Measurements from ENCODE around the gene RGS7. TPM values are rescaled to one million over a fixed set of nuclear protein-coding genes. Genes with fewer than 3 reads are reported as not detected.

Gene RGS7
- total and polyA plus RNA-seq, 10 of the 15 experiments (the other 5 are each of a cell fraction or from before 2014, with no cell fraction given): not detected

DNA sequence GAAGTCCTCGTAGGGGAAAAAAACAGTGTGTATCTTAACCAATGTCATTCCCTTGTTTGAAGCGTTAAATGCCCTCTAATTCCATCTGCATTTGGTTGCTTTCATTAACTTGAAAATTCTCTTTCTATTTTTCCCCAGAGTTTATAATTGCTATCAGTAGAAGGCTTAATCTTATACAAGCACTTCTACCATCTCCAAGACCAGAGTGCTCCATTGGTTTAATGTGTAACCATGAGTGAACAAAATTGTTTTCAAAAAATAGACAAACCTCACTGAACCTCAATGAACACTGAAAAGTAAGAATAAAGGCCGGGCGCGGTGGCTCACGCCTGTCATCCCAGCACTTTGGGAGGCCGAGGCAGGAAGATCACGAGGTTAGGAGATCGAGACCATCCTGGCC is 141.3 kb downstream of the RGS7 start:
- BruUV-seq (replicated peaks): no TSS peak
- in situ Hi-C loops (cut with MboI): no loop called here
- CTCF ChIA-PET: no interaction called here
- RAD21 ChIA-PET (ENCODE audit: unreplicated experiment): no interaction called here
- intact Hi-C loops (cut with micrococcal nuclease; ENCODE audit: unreplicated experiment): no loop called here
- Histone ChIP-seq H3K4me1 (ENCODE audit: control insufficient read depth, insufficient read depth, low read length) (no peaks in the 10 kb centered on the region), H3K4me2 (ENCODE audit: control insufficient read depth, insufficient read depth) (no peak overlapping the region), H3K27ac (ENCODE audit: control insufficient read depth, insufficient read depth) (no peak overlapping the region), H3K9ac (ENCODE audit: control insufficient read depth, insufficient read depth, low read length) (no peak overlapping the region), H3K27me3 (replicated peaks in 1 of 2; ENCODE audit: control insufficient read depth in 2 of 2, insufficient read depth in 2 of 2, low read length in 1 of 2) (no peaks in the 10 kb centered on the region), H3K36me3 (ENCODE audit: control insufficient read depth in 2 of 2, insufficient read depth in 2 of 2, low read length in 1 of 2) (no peaks in the 10 kb centered on the region), H2AFZ (ENCODE audit: control insufficient read depth, low read depth, low read length) (no peak overlapping the region), H3K4me3 (no peak overlapping the region), H4K20me1 (ENCODE audit: control insufficient read depth, insufficient read depth) (no peaks in the 10 kb centered on the region), H3K79me2 (ENCODE audit: control insufficient read depth, insufficient read depth, low read length) (no peaks in the 10 kb centered on the region), H3K9me3 (replicated peaks; ENCODE audit: control insufficient read depth, insufficient read depth, low read length) (no peaks in the 10 kb centered on the region)
- DNase-seq (ENCODE audit: low read depth, low spot score): no peak
- POLR2A ChIA-PET: no interaction called here
- WGBS (ENCODE audit: insufficient coverage, insufficient replicate concordance, low lambda C conversion rate, missing lambda C conversion rate): 50% methylated on average over 9 of the region's 9 CpGs
- no peak for ATAC-seq
- TF ChIP-seq TCF7 (IDR thresholded peaks at IDR 0.05; ENCODE audit: borderline replicate concordance) (no peak), POLR2AphosphoS2 (IDR thresholded peaks at IDR 0.05; ENCODE audit: low read depth, low read length) (no peak), DPF2 (IDR thresholded peaks at IDR 0.05) (no peak), SMAD5 (IDR thresholded peaks at IDR 0.05; ENCODE audit: low read depth) (no peak), KLF5 (IDR thresholded peaks at IDR 0.05; ENCODE audit: partially characterized antibody) (no peak), BHLHE40 (IDR thresholded peaks at IDR 0.05; ENCODE audit: borderline replicate concordance in 1 of 2, low read depth in 2 of 2, low read length in 1 of 2) (no peak), RFX5 (IDR thresholded peaks at IDR 0.05; ENCODE audit: low read depth, low read length) (no peak), LARP7 (IDR thresholded peaks at IDR 0.05) (no peak), FOS (IDR thresholded peaks at IDR 0.05; ENCODE audit: borderline replicate concordance, extremely low read depth, insufficient read length) (no peak), MTA2 (IDR thresholded peaks at IDR 0.05; ENCODE audit: low read depth) (no peak)
- TF ChIP-seq, protein P1, sequence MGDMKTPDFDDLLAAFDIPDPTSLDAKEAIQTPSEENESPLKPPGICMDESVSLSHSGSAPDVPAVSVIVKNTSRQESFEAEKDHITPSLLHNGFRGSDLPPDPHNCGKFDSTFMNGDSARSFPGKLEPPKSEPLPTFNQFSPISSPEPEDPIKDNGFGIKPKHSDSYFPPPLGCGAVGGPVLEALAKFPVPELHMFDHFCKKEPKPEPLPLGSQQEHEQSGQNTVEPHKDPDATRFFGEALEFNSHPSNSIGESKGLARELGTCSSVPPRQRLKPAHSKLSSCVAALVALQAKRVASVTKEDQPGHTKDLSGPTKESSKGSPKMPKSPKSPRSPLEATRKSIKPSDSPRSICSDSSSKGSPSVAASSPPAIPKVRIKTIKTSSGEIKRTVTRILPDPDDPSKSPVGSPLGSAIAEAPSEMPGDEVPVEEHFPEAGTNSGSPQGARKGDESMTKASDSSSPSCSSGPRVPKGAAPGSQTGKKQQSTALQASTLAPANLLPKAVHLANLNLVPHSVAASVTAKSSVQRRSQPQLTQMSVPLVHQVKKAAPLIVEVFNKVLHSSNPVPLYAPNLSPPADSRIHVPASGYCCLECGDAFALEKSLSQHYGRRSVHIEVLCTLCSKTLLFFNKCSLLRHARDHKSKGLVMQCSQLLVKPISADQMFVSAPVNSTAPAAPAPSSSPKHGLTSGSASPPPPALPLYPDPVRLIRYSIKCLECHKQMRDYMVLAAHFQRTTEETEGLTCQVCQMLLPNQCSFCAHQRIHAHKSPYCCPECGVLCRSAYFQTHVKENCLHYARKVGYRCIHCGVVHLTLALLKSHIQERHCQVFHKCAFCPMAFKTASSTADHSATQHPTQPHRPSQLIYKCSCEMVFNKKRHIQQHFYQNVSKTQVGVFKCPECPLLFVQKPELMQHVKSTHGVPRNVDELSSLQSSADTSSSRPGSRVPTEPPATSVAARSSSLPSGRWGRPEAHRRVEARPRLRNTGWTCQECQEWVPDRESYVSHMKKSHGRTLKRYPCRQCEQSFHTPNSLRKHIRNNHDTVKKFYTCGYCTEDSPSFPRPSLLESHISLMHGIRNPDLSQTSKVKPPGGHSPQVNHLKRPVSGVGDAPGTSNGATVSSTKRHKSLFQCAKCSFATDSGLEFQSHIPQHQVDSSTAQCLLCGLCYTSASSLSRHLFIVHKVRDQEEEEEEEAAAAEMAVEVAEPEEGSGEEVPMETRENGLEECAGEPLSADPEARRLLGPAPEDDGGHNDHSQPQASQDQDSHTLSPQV (IDR thresholded peaks at IDR 0.05): no peak
- TF ChIP-seq, protein P2, sequence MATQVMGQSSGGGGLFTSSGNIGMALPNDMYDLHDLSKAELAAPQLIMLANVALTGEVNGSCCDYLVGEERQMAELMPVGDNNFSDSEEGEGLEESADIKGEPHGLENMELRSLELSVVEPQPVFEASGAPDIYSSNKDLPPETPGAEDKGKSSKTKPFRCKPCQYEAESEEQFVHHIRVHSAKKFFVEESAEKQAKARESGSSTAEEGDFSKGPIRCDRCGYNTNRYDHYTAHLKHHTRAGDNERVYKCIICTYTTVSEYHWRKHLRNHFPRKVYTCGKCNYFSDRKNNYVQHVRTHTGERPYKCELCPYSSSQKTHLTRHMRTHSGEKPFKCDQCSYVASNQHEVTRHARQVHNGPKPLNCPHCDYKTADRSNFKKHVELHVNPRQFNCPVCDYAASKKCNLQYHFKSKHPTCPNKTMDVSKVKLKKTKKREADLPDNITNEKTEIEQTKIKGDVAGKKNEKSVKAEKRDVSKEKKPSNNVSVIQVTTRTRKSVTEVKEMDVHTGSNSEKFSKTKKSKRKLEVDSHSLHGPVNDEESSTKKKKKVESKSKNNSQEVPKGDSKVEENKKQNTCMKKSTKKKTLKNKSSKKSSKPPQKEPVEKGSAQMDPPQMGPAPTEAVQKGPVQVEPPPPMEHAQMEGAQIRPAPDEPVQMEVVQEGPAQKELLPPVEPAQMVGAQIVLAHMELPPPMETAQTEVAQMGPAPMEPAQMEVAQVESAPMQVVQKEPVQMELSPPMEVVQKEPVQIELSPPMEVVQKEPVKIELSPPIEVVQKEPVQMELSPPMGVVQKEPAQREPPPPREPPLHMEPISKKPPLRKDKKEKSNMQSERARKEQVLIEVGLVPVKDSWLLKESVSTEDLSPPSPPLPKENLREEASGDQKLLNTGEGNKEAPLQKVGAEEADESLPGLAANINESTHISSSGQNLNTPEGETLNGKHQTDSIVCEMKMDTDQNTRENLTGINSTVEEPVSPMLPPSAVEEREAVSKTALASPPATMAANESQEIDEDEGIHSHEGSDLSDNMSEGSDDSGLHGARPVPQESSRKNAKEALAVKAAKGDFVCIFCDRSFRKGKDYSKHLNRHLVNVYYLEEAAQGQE (IDR thresholded peaks at IDR 0.05; ENCODE audit: low read depth, low read length): no peak
- no peak for FAIRE-seq
- SMC1A ChIA-PET (ENCODE audit: uncharacterized antibody, unreplicated experiment): no interaction called here

Data from GM12878 (cell line).